HepG2 (cell line): Measurements from ENCODE around the gene DCTN2. TPM values are rescaled to one million over a fixed set of nuclear protein-coding genes. Genes with fewer than 3 reads are reported as not detected.

ENCODE experiments used
- ATAC-seq: fragments of 200-7000 bp; cut with Tn5 transposase; 3 replicates; pipeline ENCODE4 v1.9.1; 2020; ENCODE audit warnings: mild to moderate bottlenecking, moderate library complexity
- BruUV-seq: library from RNA; stranded (reverse); fragments of 400-500 nt; replicated peaks from 2 replicates; lab custom pipeline; 2021; lab: Mats Ljungman, UMichigan
- CTCF ChIA-PET: fragments of 300-600 bp; formaldehyde crosslinking; extraction: SDS; loops from one replicate; lab custom pipeline; 2021; ENCODE audit warnings: low total read pairs, inconsistent platforms, low intra/inter-chr PET ratio; lab: Yijun Ruan, JAX
- POLR2A ChIA-PET: fragments of 350-600 bp; sonication (Branson Sonifier 250); formaldehyde crosslinking; loops from one replicate; lab custom pipeline; 2020; ENCODE audit warnings: antibody characterized with exemption, inconsistent platforms; lab: Yijun Ruan, JAX
- DNase-seq: peaks from one replicate; pipeline ENCODE4 v3.0.0-alpha.2; 2015; ENCODE audit warnings: low spot score
- FAIRE-seq: peaks from 3 replicates; lab custom pipeline; 2011; peaks lifted over from hg19 to GRCh38; lab: Jason Lieb, UNC
- H2AFZ ChIP-seq: one replicate; pipeline ENCODE4 v1.6.1; 2011; ENCODE audit warnings: low read length, inconsistent platforms
- H3K27ac ChIP-seq: fragments of 300-600 bp; 3 replicates; pipeline ENCODE4 v1.8.0; 2011; ENCODE audit warnings: mixed run types, mild to moderate bottlenecking, mixed read lengths, low read length, inconsistent platforms; ENCODE audit not compliant: insufficient read depth; ENCODE audit errors: extremely low read length
- H3K27me3 ChIP-seq, 2 experiments: fragments of 200-600 bp in 1 of 2; 2 replicates in 1 of 2; 3 replicates in 1 of 2; pipeline versions ENCODE4 v1.6.0 to v1.8.0; 2011; ENCODE audit warnings: low read length in 2 of 2, mild to moderate bottlenecking in 2 of 2, moderate library complexity in 2 of 2, inconsistent platforms in 1 of 2; ENCODE audit not compliant: insufficient read depth in 2 of 2, control insufficient read depth in 1 of 2
- H3K36me3 ChIP-seq, 2 experiments: fragments of 200-600 bp in 1 of 2; replicated peaks in 1 of 2; 2 replicates in 1 of 2; 3 replicates in 1 of 2; pipeline versions ENCODE4 v1.5.1 to v1.8.0; 2011; ENCODE audit warnings: low read length in 2 of 2, inconsistent platforms in 1 of 2; ENCODE audit not compliant: insufficient read depth in 2 of 2, control insufficient read depth in 1 of 2
- H3K4me1 ChIP-seq: 2 replicates; pipeline ENCODE4 v1.5.1; 2012; ENCODE audit warnings: low read length, inconsistent platforms; ENCODE audit not compliant: insufficient read depth
- H3K4me2 ChIP-seq: 2 replicates; pipeline ENCODE4 v1.6.0; 2011; ENCODE audit warnings: low read depth, low read length, inconsistent platforms
- H3K4me3 ChIP-seq, 3 experiments: fragments of 200-600 bp in 1 of 3; sonication (generic), shearing (Covaris generic) in 1 of 3; replicated peaks in 1 of 3; 2 replicates each; pipeline ENCODE4 v1.5.1; 2011 to 2016; ENCODE audit warnings: low read length in 3 of 3, inconsistent platforms in 2 of 3, low read depth in 2 of 3, mild to moderate bottlenecking in 2 of 3, control low read depth in 1 of 3, mixed read lengths in 1 of 3; ENCODE audit not compliant: insufficient read depth in 1 of 3
- H3K79me2 ChIP-seq: one replicate; pipeline ENCODE4 v1.6.1; 2011; ENCODE audit warnings: low read length, inconsistent platforms; ENCODE audit not compliant: insufficient read depth
- H3K9ac ChIP-seq: 2 replicates; pipeline ENCODE4 v1.6.0; 2011; ENCODE audit warnings: mild to moderate bottlenecking, low read depth, low read length, inconsistent platforms; ENCODE audit not compliant: insufficient read depth
- H3K9me3 ChIP-seq: 2 replicates; pipeline ENCODE4 v1.5.1; 2012; ENCODE audit warnings: mild to moderate bottlenecking, low read length
- H4K20me1 ChIP-seq: 2 replicates; pipeline ENCODE4 v1.6.0; 2011; ENCODE audit warnings: inconsistent platforms, mild to moderate bottlenecking, low read length, moderate library complexity; ENCODE audit not compliant: insufficient read depth
- ELF1 ChIP-seq: sonication (generic); formaldehyde crosslinking; IDR thresholded peaks from 2 replicates; pipeline ENCODE4 v1.4.0; 2020; ENCODE audit warnings: missing genetic modification reagents
- HNRNPLL ChIP-seq: fragments of 200-400 bp; formaldehyde crosslinking; IDR thresholded peaks from 2 replicates; pipeline ENCODE4 v1.6.1; 2017; ENCODE audit warnings: mild to moderate bottlenecking, low read depth, low read length; ENCODE audit not compliant: poor library complexity, severe bottlenecking
- MEF2D ChIP-seq: sonication (generic); formaldehyde crosslinking; IDR thresholded peaks from 2 replicates; pipeline ENCODE4 v1.5.1; 2020; ENCODE audit warnings: mild to moderate bottlenecking, missing genetic modification reagents
- NCOA1 ChIP-seq: sonication (generic); formaldehyde crosslinking; IDR thresholded peaks from 2 replicates; pipeline ENCODE4 v1.9.0; 2021; ENCODE audit warnings: missing genetic modification reagents
- PHF20 ChIP-seq: sonication (generic); formaldehyde crosslinking; IDR thresholded peaks from 2 replicates; pipeline ENCODE4 v1.5.0; 2020; ENCODE audit warnings: mild to moderate bottlenecking, missing genetic modification reagents
- SNRNP70 ChIP-seq: fragments of 200-400 bp; formaldehyde crosslinking; IDR thresholded peaks from 2 replicates; pipeline ENCODE4 v1.6.1; 2017; ENCODE audit warnings: mild to moderate bottlenecking, low read depth, low read length, moderate library complexity
- ZBTB42 ChIP-seq: sonication (generic); formaldehyde crosslinking; IDR thresholded peaks from 2 replicates; pipeline ENCODE4 v1.5.0; 2020; ENCODE audit warnings: mild to moderate bottlenecking, missing genetic modification reagents
- ZNF570 ChIP-seq: sonication (generic); formaldehyde crosslinking; IDR thresholded peaks from 2 replicates; pipeline ENCODE4 v1.4.0; 2020; ENCODE audit warnings: mild to moderate bottlenecking, missing genetic modification reagents, borderline replicate concordance
- ZNF605 ChIP-seq: sonication (generic); formaldehyde crosslinking; IDR thresholded peaks from 2 replicates; pipeline ENCODE4 v1.8.0; 2022; ENCODE audit warnings: mild to moderate bottlenecking, missing genetic modification reagents
- ZNF781 ChIP-seq: sonication (generic); formaldehyde crosslinking; IDR thresholded peaks from 2 replicates; pipeline ENCODE4 v1.5.1; 2020; ENCODE audit warnings: borderline replicate concordance, mild to moderate bottlenecking, missing genetic modification reagents; ENCODE audit errors: not compliant biosample characterization
- ZSCAN20 ChIP-seq: sonication (generic); formaldehyde crosslinking; IDR thresholded peaks from 2 replicates; pipeline ENCODE4 v1.4.0; 2020; ENCODE audit warnings: missing genetic modification reagents, mild to moderate bottlenecking, borderline replicate concordance
- WGBS: methylation state at CpG from one replicate; pipeline ENCODE4 v1.1.6; 2017; ENCODE audit warnings: low lambda C conversion rate; 5-methylcytosine and 5-hydroxymethylcytosine counted together
- in situ Hi-C: cut with HindIII; loops from 2 replicates; pipeline ENCODE4 v1.10.0; 2017; ENCODE audit warnings: low pct_unique_long_range_greater_than_20kb; ENCODE audit not compliant: extremely low pct_ligation_motif_present
- intact Hi-C: fragments of 100-400 bp; cut with micrococcal nuclease; formaldehyde crosslinking; loops from one replicate; pipeline ENCODE4 v1.10.0; 2022; ENCODE audit not compliant: unreplicated experiment
- polyA plus RNA-seq, 8 experiments: library from polyadenylated mRNA; depleted of rRNA in 3 of 8; stranded (reverse) in 7 of 8; unstranded in 1 of 8; fragments of >200 nt; fragmentation: Illumina TruSeq in 4 of 8; extraction: Trizol in 4 of 8; gene quantifications; 2 replicates each; pipeline versions ENCODE4 v1.2.1 to v1.2.3, GENCODE V29; 2011 to 2016; ENCODE audit warnings: low read depth in 4 of 8, missing spikeins in 1 of 8, mixed read lengths in 1 of 8; ENCODE audit not compliant: insufficient read depth in 1 of 8
- total RNA-seq, 5 experiments: library from RNA; depleted of rRNA; stranded (reverse); fragments of >200 nt; fragmentation: Illumina TruSeq; extraction: Trizol; gene quantifications; 2 replicates each; pipeline ENCODE4 v1.2.3, GENCODE V29; 2016; ENCODE audit warnings: low read depth in 1 of 5
- TF ChIP-seq, protein P1 (sequence below): sonication (generic); formaldehyde crosslinking; IDR thresholded peaks from 2 replicates; pipeline ENCODE4 v1.5.0; 2020; ENCODE audit warnings: missing genetic modification reagents, mild to moderate bottlenecking, borderline replicate concordance
- TF ChIP-seq, protein P2 (sequence below): sonication (generic); formaldehyde crosslinking; IDR thresholded peaks from 2 replicates; pipeline ENCODE4 v1.4.0; 2020; ENCODE audit warnings: missing genetic modification reagents, borderline replicate concordance
- TF ChIP-seq, protein P3 (sequence below): sonication (generic); formaldehyde crosslinking; IDR thresholded peaks from 2 replicates; pipeline ENCODE4 v1.5.0; 2020; ENCODE audit warnings: mild to moderate bottlenecking, missing genetic modification reagents, borderline replicate concordance

The DCTN2 gene
- total and polyA plus RNA-seq, 2 of the 13 experiments (the other 11 are each of a cell fraction or from before 2014, with no cell fraction given): 72.0 to 77.4 TPM

DNA sequence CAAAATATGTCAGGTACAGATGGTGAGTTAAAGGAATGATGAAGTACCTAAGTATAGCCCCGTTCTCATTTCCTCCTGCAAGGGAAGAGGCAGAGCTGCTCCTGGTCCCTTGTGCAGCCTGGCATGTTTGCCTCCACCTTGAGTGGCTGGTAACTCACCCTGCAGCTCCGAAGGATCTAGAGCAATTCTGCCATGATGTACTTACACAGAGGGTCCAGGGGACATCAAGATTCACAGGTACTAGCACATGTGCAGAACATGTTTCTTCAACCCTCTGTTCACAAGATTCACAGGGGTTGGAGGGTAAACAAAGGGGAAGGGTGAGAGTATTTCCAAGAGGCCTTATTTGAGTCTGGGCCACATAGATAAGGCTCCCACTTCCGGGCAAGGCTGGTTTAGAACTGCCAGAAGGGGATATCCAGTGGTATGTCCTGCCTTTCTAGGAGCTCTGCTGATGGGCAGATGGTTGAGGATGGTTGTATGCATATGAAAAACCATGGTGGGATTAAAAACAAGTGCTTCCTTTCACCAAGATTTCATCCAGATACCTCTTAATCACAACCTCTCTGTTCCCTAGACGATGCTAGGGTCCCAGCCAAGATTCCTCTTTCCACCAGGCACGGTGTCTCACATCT, 7.7 kb downstream of the DCTN2 start:
- Histone ChIP-seq H3K27ac (no peak overlapping the region), H3K4me1 (no peaks in the 10 kb centered on the region), H3K27me3 (no peaks in the 10 kb centered on the region), H4K20me1 (no peaks in the 10 kb centered on the region), H2AFZ (no peak overlapping the region), H3K4me2 (no peak overlapping the region), H3K4me3 (no peak overlapping the region), H3K9ac (no peak overlapping the region), H3K79me2 (no peaks in the 10 kb centered on the region), H3K36me3 (peaks cover 7 to 23% of the 10 kb centered on the region in 2 experiments; a peak in 4 of 5 replicates), H3K9me3 (no peaks in the 10 kb centered on the region)
- WGBS: 96% methylated on average over 4 of the region's 5 CpGs
- no peak for ATAC-seq
- no peak for FAIRE-seq
- no peak for DNase-seq
- BruUV-seq: no TSS peak
- in situ Hi-C loops: no loop called here
- POLR2A ChIA-PET: interaction anchor here (1.2 to 1.7 kb wide), 3 partner anchors 9 to 37 kb away, joined by 4 to 7 read pairs (median 5); no protein-coding TSS in a partner anchor
- intact Hi-C loops: no loop called here
- CTCF ChIA-PET: no interaction called here
- no peak for TF ChIP-seq ZBTB42 (CRISPR knock-in tag)
- TF ChIP-seq HNRNPLL: no peak
- TF ChIP-seq, protein P1, sequence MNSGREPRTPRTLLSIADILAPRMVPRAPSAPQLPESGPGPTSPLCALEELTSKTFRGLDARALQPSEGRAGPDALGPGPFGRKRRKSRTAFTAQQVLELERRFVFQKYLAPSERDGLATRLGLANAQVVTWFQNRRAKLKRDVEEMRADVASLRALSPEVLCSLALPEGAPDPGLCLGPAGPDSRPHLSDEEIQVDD (CRISPR knock-in tag): no peak
- no peak for TF ChIP-seq MEF2D (CRISPR knock-in tag)
- TF ChIP-seq ZNF570: no peak
- TF ChIP-seq, protein P2, sequence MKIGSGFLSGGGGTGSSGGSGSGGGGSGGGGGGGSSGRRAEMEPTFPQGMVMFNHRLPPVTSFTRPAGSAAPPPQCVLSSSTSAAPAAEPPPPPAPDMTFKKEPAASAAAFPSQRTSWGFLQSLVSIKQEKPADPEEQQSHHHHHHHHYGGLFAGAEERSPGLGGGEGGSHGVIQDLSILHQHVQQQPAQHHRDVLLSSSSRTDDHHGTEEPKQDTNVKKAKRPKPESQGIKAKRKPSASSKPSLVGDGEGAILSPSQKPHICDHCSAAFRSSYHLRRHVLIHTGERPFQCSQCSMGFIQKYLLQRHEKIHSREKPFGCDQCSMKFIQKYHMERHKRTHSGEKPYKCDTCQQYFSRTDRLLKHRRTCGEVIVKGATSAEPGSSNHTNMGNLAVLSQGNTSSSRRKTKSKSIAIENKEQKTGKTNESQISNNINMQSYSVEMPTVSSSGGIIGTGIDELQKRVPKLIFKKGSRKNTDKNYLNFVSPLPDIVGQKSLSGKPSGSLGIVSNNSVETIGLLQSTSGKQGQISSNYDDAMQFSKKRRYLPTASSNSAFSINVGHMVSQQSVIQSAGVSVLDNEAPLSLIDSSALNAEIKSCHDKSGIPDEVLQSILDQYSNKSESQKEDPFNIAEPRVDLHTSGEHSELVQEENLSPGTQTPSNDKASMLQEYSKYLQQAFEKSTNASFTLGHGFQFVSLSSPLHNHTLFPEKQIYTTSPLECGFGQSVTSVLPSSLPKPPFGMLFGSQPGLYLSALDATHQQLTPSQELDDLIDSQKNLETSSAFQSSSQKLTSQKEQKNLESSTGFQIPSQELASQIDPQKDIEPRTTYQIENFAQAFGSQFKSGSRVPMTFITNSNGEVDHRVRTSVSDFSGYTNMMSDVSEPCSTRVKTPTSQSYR (CRISPR knock-in tag): no peak
- no peak for TF ChIP-seq ELF1 (CRISPR knock-in tag)
- no peak for TF ChIP-seq PHF20 (CRISPR knock-in tag)
- TF ChIP-seq, protein P3, sequence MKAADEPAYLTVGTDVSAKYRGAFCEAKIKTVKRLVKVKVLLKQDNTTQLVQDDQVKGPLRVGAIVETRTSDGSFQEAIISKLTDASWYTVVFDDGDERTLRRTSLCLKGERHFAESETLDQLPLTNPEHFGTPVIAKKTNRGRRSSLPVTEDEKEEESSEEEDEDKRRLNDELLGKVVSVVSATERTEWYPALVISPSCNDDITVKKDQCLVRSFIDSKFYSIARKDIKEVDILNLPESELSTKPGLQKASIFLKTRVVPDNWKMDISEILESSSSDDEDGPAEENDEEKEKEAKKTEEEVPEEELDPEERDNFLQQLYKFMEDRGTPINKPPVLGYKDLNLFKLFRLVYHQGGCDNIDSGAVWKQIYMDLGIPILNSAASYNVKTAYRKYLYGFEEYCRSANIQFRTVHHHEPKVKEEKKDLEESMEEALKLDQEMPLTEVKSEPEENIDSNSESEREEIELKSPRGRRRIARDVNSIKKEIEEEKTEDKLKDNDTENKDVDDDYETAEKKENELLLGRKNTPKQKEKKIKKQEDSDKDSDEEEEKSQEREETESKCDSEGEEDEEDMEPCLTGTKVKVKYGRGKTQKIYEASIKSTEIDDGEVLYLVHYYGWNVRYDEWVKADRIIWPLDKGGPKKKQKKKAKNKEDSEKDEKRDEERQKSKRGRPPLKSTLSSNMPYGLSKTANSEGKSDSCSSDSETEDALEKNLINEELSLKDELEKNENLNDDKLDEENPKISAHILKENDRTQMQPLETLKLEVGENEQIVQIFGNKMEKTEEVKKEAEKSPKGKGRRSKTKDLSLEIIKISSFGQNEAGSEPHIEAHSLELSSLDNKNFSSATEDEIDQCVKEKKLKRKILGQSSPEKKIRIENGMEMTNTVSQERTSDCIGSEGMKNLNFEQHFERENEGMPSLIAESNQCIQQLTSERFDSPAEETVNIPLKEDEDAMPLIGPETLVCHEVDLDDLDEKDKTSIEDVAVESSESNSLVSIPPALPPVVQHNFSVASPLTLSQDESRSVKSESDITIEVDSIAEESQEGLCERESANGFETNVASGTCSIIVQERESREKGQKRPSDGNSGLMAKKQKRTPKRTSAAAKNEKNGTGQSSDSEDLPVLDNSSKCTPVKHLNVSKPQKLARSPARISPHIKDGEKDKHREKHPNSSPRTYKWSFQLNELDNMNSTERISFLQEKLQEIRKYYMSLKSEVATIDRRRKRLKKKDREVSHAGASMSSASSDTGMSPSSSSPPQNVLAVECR: no peak
- TF ChIP-seq ZNF605 (CRISPR knock-in tag): no peak
- TF ChIP-seq ZNF781: no peak
- TF ChIP-seq SNRNP70: no peak
- TF ChIP-seq NCOA1: no peak
- no peak for TF ChIP-seq ZSCAN20
